Adrenal gland (tissue), 5 donors: ENCODE measurements around the gene EXD2.

Experiments
- CTCF ChIP-seq, 6 experiments: fragments of 450-650 bp in 4 of 6; fragments of 200-600 bp in 2 of 6; sonication (generic) in 1 of 6; IDR thresholded peaks; 1 replicate in 5 of 6; 2 replicates in 1 of 6; pipeline versions ENCODE4 v1.5.1 to v1.8.0; 2016 to 2021; ENCODE audit warnings: antibody characterized with exemption in 6 of 6, mild to moderate bottlenecking in 2 of 6, moderate library complexity in 1 of 6
- POLR2A ChIP-seq, 2 donors: fragments of 450-650 bp; IDR thresholded peaks; one replicate each; pipeline ENCODE4 v1.6.1; 2017; ENCODE audit warnings: antibody characterized with exemption in 2 of 2, mild to moderate bottlenecking in 2 of 2, moderate library complexity in 1 of 2
- donor health status: DM: no; HTN: no; CAD: no.

- TF ChIP-seq CTCF (IDR thresholded peaks at IDR 0.05) = no peak
- no peak for TF ChIP-seq POLR2A (IDR thresholded peaks at IDR 0.05)
Measured at GRCh38 chr14:69193721-69194120, 2.4 kb downstream of the EXD2 start.
